Astrocyte of the cerebellum (primary cell): ENCODE results near the gene GAD1.

Experiments
- DNase-seq: peaks from one replicate; pipeline ENCODE4 v3.0.0-alpha.2; 2011; ENCODE audit warnings: low read depth
- H3K4me3 ChIP-seq: 2 replicates; pipeline ENCODE4 v1.5.1; 2011; ENCODE audit warnings: mild to moderate bottlenecking, low read depth, low read length, moderate library complexity
- CTCF ChIP-seq: IDR thresholded peaks from 2 replicates; pipeline ENCODE4 v1.5.1; 2012; ENCODE audit warnings: low read length, low read depth, moderate library complexity, mild to moderate bottlenecking; ENCODE audit errors: missing control alignments
- in situ Hi-C: cut with HindIII; loops from 2 replicates; pipeline ENCODE4 v1.10.0; 2017; ENCODE audit warnings: low sequenced_read_pairs

Gene GAD1

GRCh38 chr2:170812710-170813600 is 3.7 kb upstream of the GAD1 start:
- no peak overlapping the region for H3K4me3 ChIP-seq
- in situ Hi-C loops, result loop anchor here (25.0 kb wide), 1 partner anchor 401 kb away; no protein-coding TSS in a partner anchor
- peak; percentile 92 for DNase-seq
- peak; percentile 63 for TF ChIP-seq CTCF

GRCh38 chr2:170813611-170814532 is 2.8 kb upstream of the GAD1 start:
- in situ Hi-C loops, result loop anchor here (25.0 kb wide), 1 partner anchor 402 kb away; no protein-coding TSS in a partner anchor
- H3K4me3 ChIP-seq, result no peak overlapping the region
- TF ChIP-seq CTCF, result no peak
- DNase-seq, result peak; percentile 49

GRCh38 chr2:170814533-170815230 is 2.0 kb upstream of the GAD1 start:
- in situ Hi-C loops, result loop anchor here (25.0 kb wide), 1 partner anchor 402 kb away; no protein-coding TSS in a partner anchor
- no peak for DNase-seq
- TF ChIP-seq CTCF, result no peak
- H3K4me3 ChIP-seq, result no peak overlapping the region

GRCh38 chr2:170815311-170815710 is 1.4 kb upstream of the GAD1 start:
- in situ Hi-C loops, result loop anchor here (25.0 kb wide), 1 partner anchor 403 kb away; no protein-coding TSS in a partner anchor
- no peak for TF ChIP-seq CTCF
- no peak overlapping the region for H3K4me3 ChIP-seq
- DNase-seq, result no peak

GRCh38 chr2:170815746-170816503 is 762 bp upstream of the GAD1 start:
- peak overlapping the region; percentile 39 for H3K4me3 ChIP-seq
- DNase-seq, result peak; percentile 24
- peak; percentile 74 for TF ChIP-seq CTCF
- in situ Hi-C loops, result loop anchor here (25.0 kb wide), 1 partner anchor 404 kb away; no protein-coding TSS in a partner anchor
